ENCODE measurements around the gene SPRR1A. TPM values are rescaled to one million over a fixed set of nuclear protein-coding genes. Genes with fewer than 3 reads are reported as not detected.

The SPRR1A gene
- polyA plus RNA-seq, 1 donor from 2014 or later: not detected

DNA sequence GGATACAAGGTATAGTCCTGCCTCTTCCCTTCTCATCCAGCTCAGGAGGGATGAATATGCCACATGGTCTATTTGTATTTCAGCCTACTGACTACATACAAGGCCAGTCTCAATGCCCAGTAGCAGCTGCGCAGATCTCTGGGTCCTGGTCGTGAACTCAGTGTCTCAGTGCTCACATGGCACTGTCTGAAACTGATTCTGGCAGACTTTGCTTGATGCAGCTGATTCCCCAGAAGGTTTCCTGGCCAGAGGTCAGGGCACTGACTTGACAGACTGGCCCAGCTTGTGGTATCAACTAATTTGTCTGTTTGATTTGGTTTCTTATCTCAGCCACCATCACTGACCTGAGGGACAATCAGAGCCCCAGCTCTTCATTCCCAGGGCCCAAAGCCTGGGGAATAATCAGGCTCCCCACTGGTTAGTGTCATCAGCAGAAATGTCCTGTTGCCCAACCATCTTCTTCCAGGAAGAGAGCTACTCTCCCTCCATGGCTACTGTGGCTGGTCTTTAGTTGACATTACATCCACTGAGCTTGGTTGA, 20.9 kb upstream of the SPRR1A start:
- H3K27me3 Mint-ChIP-seq: peaks cover 19% of the 10 kb centered on the region
- no peak overlapping the region for H3K27ac Mint-ChIP-seq
- H3K4me1 Mint-ChIP-seq: peaks cover 0 to 5% (median 2%) of the 10 kb centered on the region in 3 donors
- peaks cover 0 to 1% (median 0%) of the 10 kb centered on the region in 3 donors for H3K9me3 Mint-ChIP-seq
- no peak overlapping the region for H3K4me3 Mint-ChIP-seq
- peaks cover 2% of the 10 kb centered on the region for H3K36me3 Mint-ChIP-seq

DNA sequence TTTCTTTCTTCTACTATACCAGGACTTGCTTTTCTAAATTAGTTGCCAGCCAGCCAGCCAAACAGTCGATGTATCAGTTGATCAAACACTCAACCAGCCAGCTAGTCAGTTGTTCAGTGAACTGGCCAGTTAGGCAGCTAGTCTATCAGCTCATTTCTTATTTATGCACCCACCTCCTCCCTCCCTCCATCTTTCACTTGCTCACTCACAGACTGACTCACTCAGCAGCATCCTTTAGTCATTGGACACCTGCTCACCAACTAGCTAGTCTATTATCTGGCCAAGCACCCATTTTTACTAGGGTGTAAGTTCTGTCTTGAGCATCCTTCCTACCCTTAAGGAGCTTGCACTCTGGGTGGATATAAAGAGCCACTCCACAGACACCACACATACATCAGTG, 19.3 kb upstream of the SPRR1A start:
- peaks cover 19% of the 10 kb centered on the region for H3K27me3 Mint-ChIP-seq
- H3K9me3 Mint-ChIP-seq: no peaks in the 10 kb centered on the region
- no peak overlapping the region for H3K27ac Mint-ChIP-seq
- H3K36me3 Mint-ChIP-seq: no peaks in the 10 kb centered on the region
- H3K4me1 Mint-ChIP-seq: peaks cover 0 to 8% (median 5%) of the 10 kb centered on the region in 3 donors
- H3K4me3 Mint-ChIP-seq: no peak overlapping the region

DNA sequence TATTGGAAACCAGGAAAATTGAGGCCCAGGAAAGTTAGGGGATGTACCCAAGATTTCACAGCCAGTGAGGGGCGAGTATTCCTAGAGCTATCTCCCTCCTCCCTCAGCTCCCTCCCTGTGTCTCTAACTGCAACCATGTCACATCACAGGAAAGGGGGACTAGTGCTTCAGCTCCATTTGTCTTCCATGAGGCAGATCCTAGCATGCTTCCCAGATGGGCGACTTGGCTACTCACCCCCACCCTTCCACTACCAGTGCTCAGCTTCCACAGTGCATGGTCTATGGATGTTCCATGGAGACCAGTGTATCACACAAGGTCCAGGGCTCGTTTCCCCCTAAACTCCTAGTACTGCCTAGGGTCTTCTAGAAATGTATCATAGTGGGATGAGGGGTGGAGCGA, 18.0 kb upstream of the SPRR1A start:
- H3K9me3 Mint-ChIP-seq: no peaks in the 10 kb centered on the region
- peaks cover 0 to 8% (median 4%) of the 10 kb centered on the region in 3 donors for H3K4me1 Mint-ChIP-seq
- no peak overlapping the region for H3K27ac Mint-ChIP-seq

DNA sequence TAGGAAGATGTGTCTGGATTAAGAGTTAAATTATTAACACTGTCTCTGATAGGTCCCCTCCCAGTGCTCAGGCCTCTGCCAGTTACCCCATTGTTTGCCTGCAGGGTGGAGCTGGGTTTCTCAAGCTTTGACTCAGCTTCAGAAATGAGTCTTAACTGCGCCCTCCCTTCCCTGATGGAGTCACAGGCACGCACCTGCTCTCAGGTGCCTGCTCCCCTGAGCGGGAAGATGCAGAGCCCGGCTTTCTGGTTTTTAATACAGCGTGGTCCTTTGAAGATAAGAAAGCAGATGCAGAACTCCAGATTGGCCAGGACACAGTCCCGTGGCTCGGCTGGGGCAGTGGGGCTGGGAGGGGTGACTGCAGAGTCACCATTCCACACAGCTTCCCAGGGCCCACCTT, 16.7 kb upstream of the SPRR1A start:
- Mint-ChIP-seq H3K27me3 (peaks cover 3% of the 10 kb centered on the region), H3K4me1 (peaks cover 0 to 8% (median 0%) of the 10 kb centered on the region in 3 donors), H3K9me3 (no peaks in the 10 kb centered on the region), H3K27ac (no peak overlapping the region), H3K36me3 (no peaks in the 10 kb centered on the region), H3K4me3 (no peak overlapping the region)

More for the DNA sequence above, 18.0 kb upstream of the SPRR1A start:
- H3K4me3 Mint-ChIP-seq: no peak overlapping the region
- no peaks in the 10 kb centered on the region for H3K36me3 Mint-ChIP-seq
- peaks cover 9% of the 10 kb centered on the region for H3K27me3 Mint-ChIP-seq

DNA sequence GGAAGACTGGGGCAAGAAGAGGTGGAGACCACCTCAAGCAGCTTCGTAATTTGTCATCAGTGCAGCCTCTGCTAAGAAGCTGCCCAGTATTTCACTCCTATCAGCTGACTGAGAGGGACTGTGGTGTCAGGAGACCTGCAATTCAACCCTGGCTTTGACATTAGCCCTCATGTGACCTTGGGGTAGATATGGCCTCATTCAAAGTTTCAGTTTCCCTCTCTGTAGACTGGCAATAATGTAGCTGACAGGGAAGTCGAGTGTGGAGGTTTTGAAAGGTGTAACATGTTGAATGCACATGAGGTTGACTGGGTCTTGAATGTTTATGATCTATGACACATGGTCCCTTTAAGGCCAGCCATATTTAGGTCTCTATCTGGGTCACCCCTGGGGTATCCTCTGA, 15.6 kb upstream of the SPRR1A start:
- Mint-ChIP-seq H3K27me3 (peaks cover 3% of the 10 kb centered on the region), H3K27ac (no peak overlapping the region), H3K9me3 (no peaks in the 10 kb centered on the region), H3K4me1 (peaks cover 0 to 8% (median 0%) of the 10 kb centered on the region in 3 donors), H3K4me3 (no peak overlapping the region), H3K36me3 (no peaks in the 10 kb centered on the region)

DNA sequence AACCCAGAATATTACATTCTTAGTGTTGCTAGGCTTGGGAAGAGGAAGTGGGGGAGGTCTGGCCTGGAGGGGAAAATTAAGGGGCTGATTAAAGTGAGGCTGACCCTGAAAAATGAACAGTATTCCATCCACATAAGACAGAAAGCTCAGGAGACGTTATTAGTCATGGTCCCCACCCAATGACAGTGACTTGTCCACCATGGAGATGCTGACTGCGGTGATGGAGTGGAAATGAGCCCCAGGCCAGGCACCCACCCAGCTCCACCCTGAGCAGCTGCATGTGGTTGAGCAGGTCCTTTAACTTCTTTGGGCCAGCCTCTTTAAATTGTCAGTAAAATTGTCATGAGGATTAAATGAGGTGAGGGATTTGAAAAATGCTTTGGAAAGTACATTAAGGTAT, 14.8 kb upstream of the SPRR1A start:
- Mint-ChIP-seq H3K36me3 (no peaks in the 10 kb centered on the region), H3K4me3 (no peak overlapping the region), H3K27me3 (peaks cover 3% of the 10 kb centered on the region), H3K4me1 (peaks cover 0 to 8% (median 0%) of the 10 kb centered on the region in 3 donors), H3K27ac (no peak overlapping the region), H3K9me3 (no peaks in the 10 kb centered on the region)

DNA sequence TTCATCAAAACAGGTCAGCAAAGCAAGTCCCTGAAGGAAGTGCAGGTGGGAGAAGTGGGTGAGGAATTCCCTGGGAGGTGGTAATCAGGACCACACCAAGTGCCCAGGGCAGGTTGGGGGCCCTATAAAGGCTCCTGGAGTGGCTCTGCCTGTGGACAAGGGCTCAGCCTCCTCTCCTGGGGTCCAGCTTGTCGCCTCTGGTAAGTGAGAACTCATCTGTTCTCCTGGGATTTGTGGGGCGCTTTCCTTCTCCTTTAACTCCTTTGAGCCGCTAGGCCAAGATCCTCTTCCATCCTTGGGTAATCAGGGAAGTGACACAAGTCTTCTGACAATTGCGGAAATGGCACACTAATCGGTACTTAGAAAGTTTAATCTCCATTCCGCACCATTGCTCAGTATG, 13.4 kb upstream of the SPRR1A start, which contains the start of gene SPRR4:
TSS of gene SPRR4 (plus strand) at position 154 of the 400 bp plus-strand sequence. CDS start 1,243 bp downstream, outside the sequence.
- Mint-ChIP-seq H3K27ac (no peak within 1 kb of the TSS), H3K27me3 (peaks cover 9% of the 10 kb centered on the region)

DNA sequence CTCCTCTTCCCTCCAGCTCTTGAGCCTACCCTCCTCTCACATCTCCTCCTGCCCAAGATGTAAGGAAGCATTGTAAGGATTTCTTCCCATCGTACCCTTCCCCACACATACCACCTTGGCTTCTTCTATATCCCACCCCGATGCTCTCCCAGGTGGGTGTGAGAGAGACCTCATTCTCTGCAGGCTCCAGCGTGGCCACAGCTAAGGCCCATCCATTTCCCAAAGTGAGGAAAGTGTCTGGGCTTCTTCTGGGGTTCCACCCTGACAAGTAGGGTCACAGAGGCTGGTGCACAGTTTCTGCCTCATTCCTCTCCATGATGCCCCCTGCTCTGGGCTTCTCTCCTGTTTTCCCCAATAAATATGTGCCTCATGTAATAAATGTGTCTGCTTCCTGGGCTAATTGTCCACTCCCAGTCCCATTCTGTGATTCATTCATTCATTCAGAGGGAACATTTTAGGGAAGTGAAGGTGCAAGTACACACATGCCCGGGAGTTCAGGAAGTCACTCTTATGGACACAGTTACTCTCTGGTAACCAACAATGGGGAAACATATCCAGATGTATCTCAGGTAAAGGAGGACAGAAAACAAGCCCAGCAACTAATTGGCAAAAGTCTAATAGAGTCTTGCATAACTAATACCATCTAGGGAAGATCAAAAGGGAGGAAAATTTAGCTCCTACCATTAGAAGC, 11.5 kb upstream of the SPRR1A start:
- H3K4me1 Mint-ChIP-seq: peaks cover 0 to 8% (median 0%) of the 10 kb centered on the region in 3 donors
- H3K27ac Mint-ChIP-seq: no peak overlapping the region
- H3K4me3 Mint-ChIP-seq: no peak overlapping the region
- H3K36me3 Mint-ChIP-seq: no peaks in the 10 kb centered on the region
- peaks cover 11% of the 10 kb centered on the region for H3K27me3 Mint-ChIP-seq
- H3K9me3 Mint-ChIP-seq: no peaks in the 10 kb centered on the region

More for the DNA sequence above, 13.4 kb upstream of the SPRR1A start, which contains the start of gene SPRR4:
- Mint-ChIP-seq H3K9me3 (no peaks in the 10 kb centered on the region), H3K4me3 (no peak within 1 kb of the TSS), H3K36me3 (no peaks in the 10 kb centered on the region), H3K4me1 (peaks cover 0 to 8% (median 0%) of the 10 kb centered on the region in 3 donors)

DNA sequence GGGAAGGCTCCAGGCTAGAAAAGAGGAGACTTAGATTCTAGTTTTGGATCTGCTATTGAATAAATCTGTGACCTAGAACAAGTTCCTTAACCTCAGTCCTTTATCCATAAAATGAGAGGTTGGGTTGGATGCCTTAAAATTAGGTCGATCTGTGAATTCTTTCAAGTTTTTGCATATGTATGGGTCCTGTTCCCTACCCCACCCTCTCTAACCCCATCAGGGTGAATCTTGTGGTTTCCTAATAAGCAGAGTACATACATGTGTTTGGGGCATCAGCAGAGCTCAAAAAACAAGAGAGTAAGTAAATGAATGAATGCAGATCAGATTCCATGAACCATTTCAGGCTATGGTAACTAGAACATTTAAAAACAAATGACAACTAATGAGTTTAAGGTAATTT, 7.2 kb upstream of the SPRR1A start:
- Mint-ChIP-seq H3K4me1 (no peaks in the 10 kb centered on the region), H3K36me3 (no peaks in the 10 kb centered on the region), H3K9me3 (no peaks in the 10 kb centered on the region), H3K27me3 (peaks cover 20% of the 10 kb centered on the region), H3K4me3 (no peak overlapping the region), H3K27ac (no peak overlapping the region)

DNA sequence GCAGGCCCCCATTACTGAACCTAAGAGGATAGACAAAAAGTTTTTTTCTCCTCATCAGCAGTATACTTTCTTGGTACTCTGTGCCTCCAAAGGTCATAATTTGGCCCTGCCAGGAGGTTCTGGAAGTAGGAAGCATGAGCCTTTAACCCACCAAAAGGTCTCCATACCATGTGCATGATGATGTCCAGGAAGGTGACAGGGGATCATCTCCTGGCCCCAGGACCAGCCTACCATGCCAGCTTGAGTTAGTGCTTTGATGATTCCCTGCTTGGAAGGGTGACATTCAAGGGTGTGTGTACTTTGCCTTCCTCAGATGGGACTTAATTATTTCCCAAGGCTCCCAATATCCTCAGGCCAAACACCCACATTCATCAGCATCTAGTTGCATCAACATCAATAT, 6.3 kb upstream of the SPRR1A start:
- Mint-ChIP-seq H3K27me3 (peaks cover 20% of the 10 kb centered on the region), H3K27ac (no peak overlapping the region), H3K4me1 (no peaks in the 10 kb centered on the region), H3K9me3 (no peaks in the 10 kb centered on the region), H3K4me3 (no peak overlapping the region), H3K36me3 (no peaks in the 10 kb centered on the region)

DNA sequence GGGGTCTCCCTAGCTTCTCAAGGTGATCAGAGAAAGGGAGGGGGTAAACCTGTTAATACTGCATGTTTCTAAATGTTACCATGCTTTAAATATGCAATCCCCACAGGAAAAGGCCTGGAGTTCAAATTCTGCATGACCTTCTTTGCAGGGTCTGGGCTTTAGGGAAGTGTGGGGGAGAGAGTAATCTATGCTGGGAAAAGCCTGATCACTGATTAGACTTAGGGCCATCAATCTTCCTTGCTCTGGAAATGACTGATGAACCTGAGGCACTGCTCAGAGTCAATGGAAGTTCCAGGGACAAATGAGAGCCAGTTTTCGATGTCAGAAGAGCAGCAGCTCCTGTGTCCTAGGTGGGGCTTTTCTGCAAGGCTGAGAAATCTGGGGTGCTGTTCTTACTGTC, 3.2 kb upstream of the SPRR1A start:
- H3K9me3 Mint-ChIP-seq: peaks cover 0 to 2% (median 0%) of the 10 kb centered on the region in 3 donors
- no peak overlapping the region for H3K27ac Mint-ChIP-seq
- peaks cover 22% of the 10 kb centered on the region for H3K27me3 Mint-ChIP-seq
- no peaks in the 10 kb centered on the region for H3K36me3 Mint-ChIP-seq
- no peak overlapping the region for H3K4me3 Mint-ChIP-seq
- no peaks in the 10 kb centered on the region for H3K4me1 Mint-ChIP-seq

DNA sequence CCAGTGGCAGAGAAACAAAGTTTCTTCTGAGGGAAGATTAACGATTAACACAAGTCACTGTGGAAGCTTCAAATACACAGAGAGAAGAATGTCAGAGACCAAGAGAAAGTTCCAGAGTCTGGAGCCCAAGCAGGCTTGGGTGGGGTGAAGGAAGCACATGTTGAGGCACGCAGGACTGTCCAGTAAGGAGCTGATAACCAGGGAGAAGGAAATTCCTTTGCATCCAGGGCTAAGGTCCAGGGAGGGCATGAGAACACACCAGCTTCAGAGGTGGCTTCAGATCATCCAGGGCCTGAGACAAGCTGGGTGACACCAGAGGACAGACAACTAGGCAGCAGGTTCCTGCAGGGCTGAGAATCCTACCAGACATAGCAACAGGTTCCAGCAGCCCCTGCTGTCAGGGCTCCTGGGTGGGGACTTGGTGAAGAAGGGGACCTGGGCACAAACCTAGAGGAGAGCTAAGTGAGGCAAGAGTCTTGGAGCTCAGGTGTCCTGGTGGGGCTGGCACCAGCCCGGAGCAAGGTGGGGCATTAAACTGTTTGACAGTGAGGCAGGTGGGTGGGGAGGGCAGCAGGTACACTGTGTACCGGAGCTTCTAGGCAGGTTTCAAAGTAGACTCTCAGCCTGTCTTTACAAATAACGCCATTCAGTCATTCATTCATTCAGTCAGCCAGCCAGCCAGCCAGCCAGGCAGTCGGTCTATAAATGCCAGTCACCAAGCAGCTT, 2.6 kb upstream of the SPRR1A start:
- no peaks in the 10 kb centered on the region for H3K4me1 Mint-ChIP-seq
- peaks cover 0 to 3% (median 2%) of the 10 kb centered on the region in 3 donors for H3K9me3 Mint-ChIP-seq
- no peak overlapping the region for H3K4me3 Mint-ChIP-seq
- H3K27ac Mint-ChIP-seq: no peak overlapping the region
- peaks cover 21% of the 10 kb centered on the region for H3K27me3 Mint-ChIP-seq
- H3K36me3 Mint-ChIP-seq: no peaks in the 10 kb centered on the region

DNA sequence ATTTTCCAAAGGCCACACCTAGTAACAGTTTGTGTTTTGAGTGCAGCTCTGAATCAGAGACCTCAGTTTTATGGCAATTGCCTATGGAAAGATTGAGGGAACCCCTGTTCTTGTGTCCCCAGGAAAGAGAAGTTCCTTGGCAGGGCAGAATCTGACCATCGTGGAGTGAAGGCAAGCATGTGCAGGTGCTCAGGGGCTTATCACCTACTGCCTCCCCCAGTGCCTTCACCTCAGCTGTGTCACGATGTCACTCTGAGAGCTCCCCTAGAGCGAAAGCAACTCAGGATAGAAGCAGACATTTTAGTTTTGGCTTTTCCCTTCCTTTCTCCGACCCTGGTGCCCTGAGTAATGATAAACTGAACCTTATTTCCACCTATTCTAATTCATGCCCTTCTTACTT, 1.8 kb upstream of the SPRR1A start:
- Mint-ChIP-seq H3K27me3 (peaks cover 21% of the 10 kb centered on the region), H3K9me3 (peaks cover 0 to 3% (median 2%) of the 10 kb centered on the region in 3 donors), H3K27ac (no peak overlapping the region), H3K4me3 (no peak overlapping the region), H3K4me1 (no peaks in the 10 kb centered on the region), H3K36me3 (no peaks in the 10 kb centered on the region)

DNA sequence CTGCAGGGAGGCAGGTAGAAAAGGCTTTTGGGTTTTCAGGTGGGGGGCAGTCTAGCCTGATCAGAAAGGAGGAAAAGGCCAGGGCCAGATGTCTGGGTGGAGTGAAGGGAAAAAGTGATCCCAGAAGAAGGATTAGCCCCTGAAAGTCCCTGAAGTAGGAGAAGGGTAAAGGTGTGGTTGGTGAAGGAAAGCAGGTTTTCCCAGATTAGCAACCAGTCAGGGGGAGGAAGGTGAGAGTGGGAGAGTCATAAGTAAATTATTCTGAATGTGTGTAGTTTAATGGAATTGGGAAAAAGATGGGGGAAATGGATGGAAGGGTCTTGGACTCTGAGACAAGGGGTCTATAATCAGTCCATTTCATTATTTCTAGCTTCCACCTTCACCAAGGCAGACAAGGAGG, 647 bp upstream of the SPRR1A start:
- peak overlapping the region in 1 of 4 donors; percentile 52 for H3K4me3 Mint-ChIP-seq
- peaks cover 18% of the 10 kb centered on the region for H3K27me3 Mint-ChIP-seq
- no peaks in the 10 kb centered on the region for H3K36me3 Mint-ChIP-seq
- H3K4me1 Mint-ChIP-seq: no peaks in the 10 kb centered on the region
- H3K9me3 Mint-ChIP-seq: peaks cover 0 to 5% (median 3%) of the 10 kb centered on the region in 3 donors
- H3K27ac Mint-ChIP-seq: no peak overlapping the region

DNA sequence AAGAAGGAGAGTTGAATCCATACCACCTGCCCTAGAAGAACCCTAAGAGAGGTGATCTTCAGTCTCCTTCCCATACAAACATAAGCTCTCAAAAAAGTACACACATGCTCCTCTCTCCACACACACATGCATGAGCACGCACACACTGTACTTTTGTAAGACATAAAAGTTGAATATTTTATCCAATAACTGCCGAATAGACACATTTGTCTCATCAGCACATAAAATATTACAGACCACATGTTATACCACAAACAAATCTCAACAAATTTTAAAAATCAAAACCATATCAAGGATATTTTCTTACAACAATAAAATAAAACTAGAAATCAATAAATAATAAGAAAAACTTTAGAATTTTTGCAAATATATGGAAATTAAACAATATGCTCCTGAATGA, 2.7 kb downstream of the SPRR1A start:
- Mint-ChIP-seq H3K4me3 (no peak overlapping the region), H3K9me3 (peaks cover 0 to 5% (median 3%) of the 10 kb centered on the region in 3 donors), H3K27me3 (peaks cover 13% of the 10 kb centered on the region), H3K4me1 (peaks cover 0 to 2% (median 0%) of the 10 kb centered on the region in 3 donors), H3K27ac (no peak overlapping the region), H3K36me3 (no peaks in the 10 kb centered on the region)

Data from IgD-negative memory B cell (primary cell).